Stimulated activated CD4-positive, alpha-beta T cell treated with anti-CD3 and anti-CD28 coated beads, Interleukin-4, amount 100 ng/mL, for 4 hours (primary cell): Measurements from ENCODE around the gene GJB2.
A peak's percentile ranks its signal among the peaks of the same experiment; 100 is the strongest.

Experiments used
- DNase-seq, 2 experiments: peaks; one replicate each; pipeline ENCODE4 v3.0.0-alpha.2; 2020

Gene GJB2

GRCh38 chr13:20191311-20192157, 1.2 kb downstream of the GJB2 start:
- no peak for DNase-seq

- no peak for DNase-seq
Observed at GRCh38 chr13:20190481-20191310, 2.0 kb downstream of the GJB2 start.

- DNase-seq: no peak
Observed at GRCh38 chr13:20190076-20190475, 2.7 kb downstream of the GJB2 start.

- no peak for DNase-seq
Observed at GRCh38 chr13:20188667-20189553, 3.8 kb downstream of the GJB2 start.

- DNase-seq: no peak
Observed at GRCh38 chr13:20186771-20187170, 6.0 kb downstream of the GJB2 start.

GRCh38 chr13:20185366-20186056, 7.2 kb downstream of the GJB2 start:
- DNase-seq: no peak

GRCh38 chr13:20182231-20182846, 10.4 kb downstream of the GJB2 start:
- DNase-seq: peak in 1 of 2 experiments; percentile 51

GRCh38 chr13:20181188-20181587, 11.6 kb downstream of the GJB2 start:
- DNase-seq: no peak

GRCh38 chr13:20178156-20178555, 14.6 kb downstream of the GJB2 start:
- no peak for DNase-seq

GRCh38 chr13:20177049-20177831, 15.5 kb downstream of the GJB2 start:
- no peak for DNase-seq

GRCh38 chr13:20175907-20176652, 16.7 kb downstream of the GJB2 start:
- DNase-seq: no peak

- no peak for DNase-seq
Observed at GRCh38 chr13:20175406-20175794, 17.3 kb downstream of the GJB2 start.

GRCh38 chr13:20174656-20175405, 17.9 kb downstream of the GJB2 start:
- peak; percentile 68 to 84 for DNase-seq

- no peak for DNase-seq
Observed at GRCh38 chr13:20173116-20173746, 19.5 kb downstream of the GJB2 start.

GRCh38 chr13:20171364-20171763, 21.4 kb downstream of the GJB2 start:
- no peak for DNase-seq

- no peak for DNase-seq
Observed at GRCh38 chr13:20170921-20171320, 21.8 kb downstream of the GJB2 start.

- DNase-seq: no peak
Observed at GRCh38 chr13:20168396-20168795, 24.3 kb downstream of the GJB2 start.

- no peak for DNase-seq
Observed at GRCh38 chr13:20165417-20166257, 27.1 kb downstream of the GJB2 start.
